Right kidney (tissue), 1 donor: ENCODE results near the gene SOS1.

Experiments
- DNase-seq: peaks from one replicate; pipeline ENCODE4 v3.0.0-alpha.2; 2016

Gene SOS1

DNA sequence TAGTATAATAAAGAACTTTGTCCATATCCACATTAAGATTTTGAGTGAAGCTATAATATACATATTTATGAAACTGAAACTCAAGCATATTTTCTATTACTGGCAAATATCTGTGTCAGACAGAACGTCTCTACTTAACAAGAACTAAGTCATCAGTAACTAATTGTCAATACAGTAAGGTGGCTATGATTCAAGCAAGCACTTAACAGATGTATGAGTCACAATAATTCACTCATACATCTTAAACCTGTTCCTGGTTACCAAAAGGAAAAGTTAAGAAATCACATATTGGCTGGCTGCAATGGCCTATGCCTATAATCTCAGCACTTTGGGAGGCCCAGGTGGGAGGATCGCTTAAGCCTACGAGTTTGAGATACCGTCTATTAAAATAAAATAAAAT is 96.0 kb downstream of the SOS1 start:
- no peak for DNase-seq

- no peak for DNase-seq
These were observed 97.2 kb downstream of the SOS1 start for GRCh38 chr2:39023649-39024048.

DNA sequence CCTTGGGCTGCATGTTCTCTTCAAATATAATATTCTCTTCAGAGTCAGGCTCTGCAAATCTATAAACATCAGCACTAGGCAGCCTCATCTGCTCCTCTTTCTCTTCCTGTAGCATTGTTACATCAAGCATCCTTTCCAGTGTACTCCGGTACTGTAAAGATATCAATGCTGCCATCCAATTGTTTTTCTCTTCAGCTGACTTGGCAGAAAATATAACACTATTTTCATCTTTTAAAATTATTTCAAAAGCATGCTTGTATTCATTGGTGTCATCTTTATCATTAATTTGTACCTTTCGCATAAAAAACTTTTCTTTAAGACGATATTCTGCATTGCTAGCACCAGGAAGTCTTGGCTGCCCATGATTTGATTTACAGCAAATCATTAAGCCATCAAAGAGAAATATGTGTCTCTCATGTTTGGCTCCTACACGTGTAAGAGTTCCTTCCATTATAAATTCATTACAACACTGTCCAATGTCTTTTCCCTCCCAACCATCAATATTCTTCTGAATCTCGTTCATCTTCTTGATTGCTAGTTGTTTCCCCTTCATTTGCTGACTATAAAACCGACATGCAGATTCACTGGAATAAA is 98.1 kb downstream of the SOS1 start:
- DNase-seq: no peak

- no peak for DNase-seq
These were observed 100.5 kb downstream of the SOS1 start for GRCh38 chr2:39020383-39020782.

- no peak for DNase-seq
These were observed 102.2 kb downstream of the SOS1 start for GRCh38 chr2:39018638-39019037.

DNA sequence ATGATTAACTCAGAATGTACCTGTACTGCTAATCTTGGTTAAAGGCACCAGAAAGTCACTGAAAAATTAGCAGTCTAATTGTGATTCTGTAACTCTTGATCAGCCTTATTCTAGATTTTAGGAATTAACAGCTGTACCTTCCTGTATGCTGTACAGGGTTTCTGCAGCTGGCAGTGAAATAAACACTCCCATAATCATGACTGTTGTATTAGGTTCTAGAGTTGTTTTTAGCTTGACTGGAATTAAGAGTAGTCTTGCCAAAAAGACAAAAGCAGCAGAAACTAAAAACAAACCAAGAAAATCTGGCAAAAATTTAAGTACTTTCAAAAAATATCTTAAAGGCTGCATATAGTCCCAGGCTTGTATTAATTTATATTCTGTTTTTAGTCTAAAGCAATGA is 103.5 kb downstream of the SOS1 start:
- no peak for DNase-seq

GRCh38 chr2:39015424-39015823 is 105.4 kb downstream of the SOS1 start:
- DNase-seq: no peak

- DNase-seq: no peak
These were observed 107.0 kb downstream of the SOS1 start for GRCh38 chr2:39013871-39014270.

DNA sequence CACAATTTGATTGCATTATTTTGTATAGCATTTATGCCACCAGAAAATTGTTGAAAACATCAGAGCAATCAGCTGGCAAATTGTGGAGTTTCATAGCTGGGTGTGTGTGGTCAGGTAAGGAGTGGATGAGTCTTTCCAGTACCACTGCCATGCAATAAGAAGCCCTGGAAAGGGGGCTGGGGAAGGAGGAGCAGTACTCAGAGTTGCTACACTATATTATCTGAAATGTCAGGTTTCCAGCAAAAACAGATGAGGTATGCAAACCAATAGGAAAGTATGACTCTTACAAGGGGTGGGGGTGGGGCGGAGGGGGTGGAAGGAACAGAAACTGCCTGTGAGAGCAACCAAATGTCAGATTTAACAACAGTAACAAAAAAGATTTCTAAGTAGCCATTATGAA is 112.2 kb downstream of the SOS1 start:
- no peak for DNase-seq

- no peak for DNase-seq
These were observed 112.9 kb downstream of the SOS1 start for GRCh38 chr2:39007875-39008504.

- no peak for DNase-seq
These were observed 120.3 kb downstream of the SOS1 start for GRCh38 chr2:39000552-39000951.

GRCh38 chr2:38997781-38998180 is 123.1 kb downstream of the SOS1 start:
- no peak for DNase-seq

GRCh38 chr2:38991899-38992298 is 129.0 kb downstream of the SOS1 start:
- no peak for DNase-seq

GRCh38 chr2:38988716-38989115 is 132.1 kb downstream of the SOS1 start:
- no peak for DNase-seq

DNA sequence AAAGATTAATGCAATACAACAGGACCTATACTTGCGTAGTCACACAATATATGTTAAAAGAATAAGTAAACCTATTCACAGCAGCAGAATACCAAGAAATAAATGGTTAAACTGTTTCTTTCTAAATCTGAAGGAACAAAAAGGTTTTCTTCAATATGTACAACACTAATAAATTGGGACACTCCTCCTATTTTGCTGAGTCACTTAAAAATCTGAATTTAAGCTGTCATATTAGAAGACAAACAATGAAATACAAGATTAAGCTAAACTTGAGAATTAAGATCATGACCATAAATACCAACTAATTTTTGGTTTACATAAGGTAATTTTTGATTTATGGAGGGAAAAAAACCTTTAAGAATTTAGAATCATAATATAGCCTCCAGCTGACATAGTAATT is 138.4 kb downstream of the SOS1 start:
- no peak for DNase-seq

GRCh38 chr2:38981670-38982357 is 139.0 kb downstream of the SOS1 start:
- DNase-seq: no peak

DNA sequence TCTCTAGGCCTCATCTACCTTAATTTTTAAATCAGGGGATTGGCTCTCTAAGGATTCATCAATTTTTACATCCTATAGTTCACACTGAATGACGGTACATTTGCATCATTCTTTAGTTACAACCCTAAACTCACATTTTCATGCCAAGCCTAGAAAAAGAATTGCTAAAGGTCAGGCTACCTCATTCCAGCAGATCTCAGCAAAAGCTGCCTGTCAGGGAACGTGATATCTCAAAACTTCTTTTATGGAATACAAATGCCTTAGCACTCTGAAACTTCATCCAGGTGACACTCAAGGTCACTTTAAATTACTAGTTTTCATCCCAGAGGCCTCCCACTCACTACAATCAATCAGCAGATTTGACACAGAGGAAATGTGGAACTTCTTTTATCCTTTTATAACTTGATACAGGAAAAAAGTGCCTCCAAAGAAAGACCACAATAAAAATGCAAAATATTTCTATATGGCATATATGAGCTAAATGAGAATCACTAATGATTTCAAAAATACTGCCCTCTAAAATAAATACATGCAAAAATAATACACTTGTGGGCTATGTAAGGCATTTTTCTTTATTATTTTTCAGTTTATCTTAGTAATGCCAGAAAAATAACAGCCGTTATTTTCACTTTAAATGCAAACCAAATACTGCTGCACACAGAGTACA is 139.7 kb downstream of the SOS1 start:
- no peak for DNase-seq

GRCh38 chr2:38978908-38979307 is 141.9 kb downstream of the SOS1 start:
- DNase-seq: no peak

- no peak for DNase-seq
These were observed 142.5 kb downstream of the SOS1 start for GRCh38 chr2:38978296-38978903.

GRCh38 chr2:38977047-38977446 is 143.8 kb downstream of the SOS1 start:
- DNase-seq: no peak

DNA sequence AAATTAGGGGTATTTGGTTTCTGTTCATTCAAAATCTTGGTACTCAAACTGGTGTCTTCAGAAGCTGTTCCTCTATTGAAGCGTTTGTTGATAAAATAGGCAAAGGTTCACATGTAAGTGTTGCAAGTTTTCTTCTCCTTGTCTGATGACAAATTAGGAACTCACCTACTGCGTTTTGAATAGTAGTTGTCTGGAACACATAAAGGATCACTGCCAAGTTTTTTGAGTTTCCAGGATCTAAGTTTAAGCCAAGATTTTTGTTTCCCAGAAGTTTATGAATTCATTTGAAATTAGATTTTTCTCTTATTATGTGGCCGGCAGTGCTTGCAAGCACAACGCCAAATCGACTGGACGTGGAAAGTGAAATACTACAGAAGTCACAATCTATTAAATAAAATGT is 145.8 kb downstream of the SOS1 start:
- DNase-seq: no peak

DNA sequence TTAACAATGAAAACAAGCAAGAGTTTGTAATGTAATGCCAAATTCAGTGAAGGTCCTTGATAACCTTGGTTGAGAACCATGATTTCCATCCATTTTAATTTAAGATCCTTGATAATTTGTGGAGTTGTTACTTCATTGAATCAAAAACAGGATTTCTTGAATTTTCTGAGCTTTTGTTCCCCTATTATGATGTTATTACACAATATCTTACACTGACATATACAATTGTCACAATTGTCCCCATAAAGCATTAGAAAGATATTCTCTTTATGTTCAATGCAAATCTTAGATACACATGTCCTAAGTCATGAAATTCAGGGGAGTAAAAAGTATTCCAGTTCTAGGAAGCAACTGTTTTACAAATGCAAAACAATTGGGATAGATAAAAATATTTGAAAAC is 147.6 kb downstream of the SOS1 start:
- no peak for DNase-seq

DNA sequence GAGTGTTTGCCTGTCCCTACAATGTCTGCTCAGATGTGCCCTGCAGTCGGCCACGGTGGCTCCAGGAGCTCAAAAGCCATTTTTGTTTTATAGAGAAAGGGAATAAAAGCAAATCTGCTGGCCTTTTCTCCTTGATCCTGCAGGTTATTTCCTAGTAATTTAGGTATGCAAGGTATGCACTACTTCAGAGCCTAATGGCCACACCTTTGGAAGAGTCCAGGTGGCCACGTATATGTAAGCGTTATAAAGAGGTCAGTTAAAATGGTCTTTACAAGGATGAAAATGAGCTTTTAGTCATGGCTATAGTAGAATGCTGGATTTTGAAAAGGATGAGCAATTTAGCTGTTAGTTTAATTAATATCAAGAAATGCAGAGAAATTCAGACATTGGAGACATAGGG is 149.5 kb downstream of the SOS1 start:
- DNase-seq: no peak
